Activated naive CD4-positive, alpha-beta T cell treated with Interleukin-2 at 50 U/mL for 16 hours (primary cell): ENCODE results near the gene RNF213.
"Not testable (repeated sequence)": the region's sequence is repeated elsewhere in the genome, so short reads cannot be mapped to it uniquely, and the experiment has no call there.

ENCODE experiments used
- DNase-seq: peaks from one replicate; pipeline ENCODE4 v3.0.0-alpha.2; 2020

Gene RNF213

GRCh38 chr17:80328634-80329380 is 68.2 kb downstream of the RNF213 start:
- DNase-seq, result no peak

- DNase-seq, result not testable (repeated sequence)
Observed at GRCh38 chr17:80329421-80329820, 68.8 kb downstream of the RNF213 start.

- no peak for DNase-seq
Observed at GRCh38 chr17:80330276-80330675, 69.6 kb downstream of the RNF213 start.

GRCh38 chr17:80330938-80331337 is 70.3 kb downstream of the RNF213 start:
- DNase-seq, result not testable (repeated sequence)

- no peak for DNase-seq
Observed at GRCh38 chr17:80331820-80332219, 71.2 kb downstream of the RNF213 start.

- DNase-seq, result no peak
Observed at GRCh38 chr17:80337195-80337895, 76.7 kb downstream of the RNF213 start.

- no peak for DNase-seq
Observed at GRCh38 chr17:80339118-80339517, 78.5 kb downstream of the RNF213 start.

DNA sequence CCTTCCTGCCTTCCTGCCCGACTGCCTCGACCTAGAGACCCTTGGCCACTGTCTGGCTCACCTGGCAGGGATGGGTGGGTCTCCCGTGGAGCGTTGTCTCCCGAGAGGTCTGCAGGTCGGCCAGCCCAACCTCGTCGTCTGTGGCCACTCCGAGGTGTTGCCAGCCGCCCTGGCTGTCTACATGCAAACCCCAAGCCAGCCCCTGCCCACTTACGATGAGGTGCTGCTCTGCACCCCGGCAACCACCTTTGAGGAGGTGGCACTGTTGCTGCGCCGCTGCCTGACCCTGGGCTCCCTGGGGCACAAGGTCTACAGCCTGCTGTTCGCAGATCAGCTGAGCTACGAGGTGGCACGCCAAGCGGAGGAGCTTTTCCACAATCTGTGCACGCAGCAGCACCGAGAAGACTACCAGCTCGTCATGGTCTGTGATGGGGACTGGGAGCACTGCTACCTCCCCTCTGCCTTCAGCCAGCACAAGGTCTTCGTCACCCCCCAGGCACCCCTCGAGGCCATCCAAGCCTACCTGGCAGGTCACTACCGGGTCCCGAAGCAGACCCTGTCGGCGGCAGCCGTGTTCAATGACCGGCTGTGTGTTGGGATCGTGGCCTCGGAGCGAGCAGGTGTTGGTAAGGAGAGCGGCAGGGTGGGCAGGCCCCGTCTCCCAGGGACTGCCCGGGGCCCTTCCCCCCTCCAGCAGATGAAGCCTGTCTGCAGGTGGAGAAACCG is 79.2 kb downstream of the RNF213 start:
- DNase-seq, result no peak

DNA sequence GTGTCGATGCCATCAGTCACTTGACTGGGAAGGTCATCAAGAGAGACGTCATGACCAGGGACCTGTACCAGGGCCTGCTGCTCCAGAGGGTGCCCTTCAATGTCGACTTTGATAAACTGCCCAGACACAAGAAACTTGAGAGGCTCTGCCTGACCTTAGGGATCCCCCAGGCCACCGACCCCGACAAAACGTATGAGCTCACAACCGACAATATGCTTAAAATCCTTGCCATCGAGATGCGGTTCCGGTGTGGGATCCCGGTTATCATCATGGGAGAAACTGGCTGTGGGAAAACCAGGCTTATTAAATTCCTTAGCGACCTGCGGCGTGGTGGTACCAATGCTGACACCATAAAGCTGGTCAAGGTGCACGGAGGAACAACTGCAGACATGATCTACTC is 84.7 kb downstream of the RNF213 start:
- no peak for DNase-seq

DNA sequence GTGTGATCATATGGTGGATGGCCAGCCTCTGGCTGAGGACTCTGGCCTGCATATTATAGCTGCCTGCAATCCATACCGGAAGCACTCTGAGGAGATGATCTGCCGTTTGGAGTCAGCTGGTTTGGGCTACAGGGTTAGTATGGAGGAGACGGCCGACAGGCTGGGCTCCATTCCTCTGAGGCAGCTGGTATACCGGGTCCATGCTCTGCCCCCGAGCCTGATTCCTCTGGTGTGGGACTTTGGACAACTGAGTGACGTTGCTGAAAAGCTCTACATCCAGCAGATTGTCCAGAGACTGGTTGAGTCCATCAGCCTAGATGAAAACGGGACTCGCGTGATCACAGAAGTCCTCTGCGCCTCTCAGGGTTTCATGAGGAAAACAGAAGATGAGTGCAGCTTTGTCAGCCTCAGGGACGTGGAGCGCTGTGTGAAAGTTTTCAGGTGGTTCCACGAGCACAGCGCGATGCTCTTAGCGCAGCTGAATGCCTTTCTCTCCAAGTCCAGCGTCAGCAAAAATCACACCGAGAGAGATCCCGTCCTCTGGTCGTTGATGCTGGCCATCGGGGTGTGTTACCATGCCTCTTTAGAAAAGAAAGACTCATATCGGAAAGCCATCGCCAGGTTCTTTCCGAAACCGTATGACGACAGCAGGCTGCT is 85.3 kb downstream of the RNF213 start:
- DNase-seq, result no peak

GRCh38 chr17:80346498-80347275 is 86.0 kb downstream of the RNF213 start:
- DNase-seq, result no peak

DNA sequence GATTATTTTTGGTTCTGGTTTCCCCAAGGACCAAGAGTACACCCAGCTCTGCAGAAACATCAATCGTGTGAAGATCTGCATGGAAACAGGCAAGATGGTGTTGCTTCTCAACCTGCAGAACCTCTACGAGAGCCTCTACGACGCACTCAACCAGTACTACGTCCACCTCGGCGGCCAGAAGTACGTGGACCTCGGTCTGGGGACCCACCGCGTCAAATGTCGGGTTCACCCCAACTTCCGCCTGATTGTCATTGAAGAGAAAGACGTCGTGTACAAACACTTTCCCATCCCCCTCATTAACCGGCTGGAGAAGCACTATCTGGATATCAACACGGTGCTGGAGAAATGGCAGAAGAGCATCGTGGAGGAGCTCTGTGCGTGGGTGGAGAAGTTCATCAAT is 86.9 kb downstream of the RNF213 start:
- no peak for DNase-seq

DNA sequence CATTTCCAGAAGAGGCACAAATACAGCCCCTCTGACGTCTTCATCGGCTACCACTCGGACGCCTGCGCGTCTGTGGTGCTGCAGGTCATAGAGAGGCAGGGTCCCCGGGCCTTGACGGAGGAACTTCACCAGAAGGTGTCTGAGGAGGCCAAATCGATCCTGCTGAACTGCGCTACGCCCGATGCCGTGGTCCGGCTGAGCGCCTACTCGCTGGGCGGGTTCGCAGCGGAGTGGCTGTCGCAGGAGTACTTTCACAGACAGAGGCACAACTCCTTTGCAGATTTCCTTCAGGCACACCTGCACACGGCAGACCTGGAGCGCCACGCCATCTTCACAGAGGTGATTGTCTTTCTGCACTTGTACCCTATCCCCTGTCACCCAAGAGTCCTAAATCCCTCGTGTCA is 87.3 kb downstream of the RNF213 start:
- DNase-seq, result no peak

DNA sequence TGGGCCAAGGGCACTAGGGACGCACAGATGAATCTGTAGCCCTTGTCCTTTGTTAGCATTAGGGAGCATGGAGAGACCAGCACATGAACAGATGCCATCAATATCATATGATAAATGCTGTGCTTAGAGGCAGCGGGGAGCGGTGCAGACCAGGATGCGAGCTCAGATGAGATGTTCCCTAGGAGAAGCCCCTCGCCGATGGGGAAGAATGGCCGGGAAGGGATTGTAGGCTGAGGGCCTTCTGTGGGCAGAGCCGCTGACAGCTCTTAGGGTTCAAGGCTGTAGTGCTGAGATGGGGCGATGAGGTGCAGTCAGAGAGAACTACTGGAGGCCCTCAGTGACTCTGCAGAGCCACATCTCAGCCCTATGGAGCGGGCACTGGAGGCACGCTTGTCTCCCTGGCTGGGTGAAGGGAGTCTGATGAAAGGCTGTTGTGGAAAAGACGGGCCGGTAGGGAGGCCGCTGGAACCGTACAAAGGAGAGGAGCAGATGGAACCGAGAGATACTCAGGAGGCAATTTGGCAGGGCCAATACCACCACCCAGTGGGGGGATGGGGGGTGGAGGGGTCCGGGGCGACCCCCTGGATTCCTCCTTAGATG is 88.0 kb downstream of the RNF213 start:
- no peak for DNase-seq

GRCh38 chr17:80349151-80349651 is 88.5 kb downstream of the RNF213 start:
- DNase-seq, result no peak

- DNase-seq, result no peak
Observed at GRCh38 chr17:80349751-80350150, 89.1 kb downstream of the RNF213 start.

DNA sequence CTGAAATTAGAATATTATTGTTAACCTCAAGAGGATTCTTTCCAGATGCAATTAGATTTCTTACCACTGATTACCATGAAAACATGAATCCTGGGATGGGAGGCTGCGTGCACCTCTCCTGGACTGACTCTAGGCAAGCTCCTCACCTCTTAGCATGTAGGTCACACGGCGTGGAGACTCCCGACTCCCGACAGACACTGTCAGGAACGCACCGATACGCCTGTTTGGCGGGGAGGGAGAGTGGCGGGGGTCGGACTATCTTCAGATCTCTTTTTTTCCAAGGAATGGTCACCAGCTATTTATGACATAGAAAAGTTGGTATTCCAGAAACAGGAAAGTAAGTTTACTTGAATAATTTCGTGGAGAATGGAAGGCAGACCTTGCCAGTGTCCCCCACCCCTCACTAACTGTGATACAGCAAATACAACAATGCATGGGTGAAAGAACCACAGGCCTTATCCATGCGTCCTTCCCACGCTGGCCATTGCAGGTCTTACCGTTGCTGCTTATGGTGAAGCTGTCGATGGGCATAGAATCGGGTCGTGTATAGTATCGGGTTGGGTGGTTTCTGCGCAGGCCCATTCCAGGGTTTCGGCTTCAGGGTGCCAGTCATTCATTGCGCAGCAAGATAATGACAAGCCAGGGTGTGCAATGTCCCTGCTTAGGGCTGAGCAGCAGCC is 91.7 kb downstream of the RNF213 start:
- DNase-seq, result no peak

- DNase-seq, result no peak
Observed at GRCh38 chr17:80352991-80353665, 92.5 kb downstream of the RNF213 start.

DNA sequence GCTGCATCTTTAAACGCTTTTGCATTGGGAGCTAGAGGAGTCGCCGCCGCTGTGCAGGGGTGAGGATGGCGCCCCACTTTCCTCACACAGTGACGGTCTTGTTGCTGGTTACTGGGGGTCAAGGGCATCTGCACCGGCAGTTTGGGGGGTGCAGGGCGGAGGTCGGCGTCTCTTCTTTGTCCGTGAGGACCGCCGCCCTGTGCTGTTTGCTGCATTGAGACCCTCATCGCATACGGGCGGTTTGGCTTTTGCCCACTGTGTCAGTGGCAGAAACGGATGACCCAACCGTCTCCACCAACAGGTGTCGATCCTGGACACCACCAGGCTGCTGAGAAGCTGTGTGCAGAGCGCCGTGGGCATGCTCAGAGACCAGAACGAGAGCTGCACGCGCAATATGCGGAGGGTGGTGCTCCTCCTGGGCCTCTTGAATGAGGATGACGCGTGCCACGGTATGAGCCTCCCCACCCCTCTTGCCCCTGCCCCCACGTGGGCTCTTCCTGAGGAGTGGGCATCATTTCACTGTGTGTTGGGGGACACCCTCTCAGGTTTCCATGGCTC is 93.1 kb downstream of the RNF213 start:
- DNase-seq, result no peak

GRCh38 chr17:80354336-80354735 is 93.7 kb downstream of the RNF213 start:
- no peak for DNase-seq
